ENCODE measurements around the gene LMTK2. TPM values are rescaled to one million over a fixed set of nuclear protein-coding genes. Genes with fewer than 3 reads are reported as not detected.
A peak's percentile ranks its signal among the peaks of the same experiment; 100 is the strongest.

Gene LMTK2
- total RNA-seq, 1 donor = 11.2 TPM

DNA sequence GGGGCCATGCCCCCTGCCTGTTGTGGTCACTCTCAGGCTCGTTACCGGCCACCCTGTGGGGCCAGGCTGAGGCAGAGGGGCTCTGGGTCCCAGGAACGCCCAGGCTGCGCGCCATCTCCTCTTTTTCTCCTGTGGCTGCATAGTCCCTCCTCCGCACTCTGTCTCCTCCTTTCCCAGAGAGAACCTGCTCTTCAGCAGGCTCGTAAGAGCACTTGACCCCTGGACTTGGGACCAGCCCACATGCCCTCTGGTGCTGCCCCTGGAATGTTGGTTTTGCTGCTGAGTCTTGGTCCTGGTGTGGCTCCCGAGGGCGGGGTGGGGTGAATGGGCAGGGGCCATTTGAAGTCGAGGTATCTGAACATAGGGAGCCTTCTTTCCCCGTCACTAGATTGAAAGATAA is 98.0 kb downstream of the LMTK2 start:
- no peak overlapping the region for H3K4me3 ChIP-seq (ENCODE audit: low read depth, low read length)
- TF ChIP-seq CTCF (IDR thresholded peaks at IDR 0.05; ENCODE audit: insufficient read depth, low read depth, low read length) = no peak
- DNase-seq (ENCODE audit: low read depth) = no peak

GRCh38 chr7:98205162-98205845 is 98.6 kb downstream of the LMTK2 start:
- no peak overlapping the region for H3K4me3 ChIP-seq (ENCODE audit: low read depth, low read length)
- TF ChIP-seq CTCF (IDR thresholded peaks at IDR 0.05; ENCODE audit: insufficient read depth, low read depth, low read length) = no peak
- DNase-seq (ENCODE audit: low read depth) = no peak

DNA sequence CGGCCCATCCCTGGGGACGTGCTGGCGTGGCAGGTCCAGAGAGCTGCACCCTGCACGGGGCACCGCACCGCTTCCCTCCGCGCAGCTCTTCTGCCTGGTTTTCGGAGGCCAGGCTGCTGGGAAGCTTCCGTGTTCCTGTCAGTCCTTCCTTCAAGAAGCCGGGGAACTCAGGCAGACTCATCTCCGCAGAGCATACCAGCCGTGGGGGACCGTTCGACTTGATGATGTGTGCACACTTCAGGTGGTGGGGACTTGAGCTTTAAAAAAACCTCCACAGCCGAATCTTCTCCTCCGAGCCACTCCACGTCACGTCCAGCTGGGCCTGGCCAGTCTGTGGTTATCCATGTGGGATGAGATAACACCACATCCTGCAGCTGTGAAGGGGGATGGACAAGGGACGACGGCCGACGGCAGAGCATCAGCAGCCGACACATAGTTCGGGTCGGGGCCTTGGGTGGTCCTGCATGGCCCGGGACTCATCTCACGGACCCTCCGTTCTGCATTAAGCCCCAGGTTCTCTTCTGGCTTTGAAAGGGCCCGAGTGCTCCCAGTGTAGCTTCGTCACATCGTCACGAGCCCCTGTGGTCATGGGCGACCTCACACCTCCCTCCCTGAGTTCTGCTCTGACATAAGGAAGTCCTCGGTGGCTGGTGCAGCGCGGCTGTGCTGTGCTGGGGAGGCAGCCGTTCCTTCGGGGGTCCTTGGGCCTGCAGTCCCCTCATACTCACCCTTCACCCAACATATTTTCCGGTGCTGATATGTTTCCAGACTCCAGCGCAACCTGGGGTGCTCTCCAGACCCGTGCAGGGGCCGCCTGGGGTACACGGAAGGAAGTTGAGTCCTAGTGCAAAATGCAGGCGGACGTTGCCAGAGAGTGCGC is 100.0 kb downstream of the LMTK2 start:
- H3K4me3 ChIP-seq (ENCODE audit: low read depth, low read length) = no peak overlapping the region
- TF ChIP-seq CTCF (IDR thresholded peaks at IDR 0.05; ENCODE audit: insufficient read depth, low read depth, low read length) = no peak
- DNase-seq (ENCODE audit: low read depth) = no peak

GRCh38 chr7:98209166-98209920 is 102.7 kb downstream of the LMTK2 start:
- DNase-seq (ENCODE audit: low read depth) = no peak
- H3K4me3 ChIP-seq (ENCODE audit: low read depth, low read length) = no peak overlapping the region
- no peak for TF ChIP-seq CTCF (IDR thresholded peaks at IDR 0.05; ENCODE audit: insufficient read depth, low read depth, low read length)

GRCh38 chr7:98210513-98211220 is 104.0 kb downstream of the LMTK2 start:
- TF ChIP-seq CTCF (IDR thresholded peaks at IDR 0.05; ENCODE audit: insufficient read depth, low read depth, low read length) = no peak
- peak; percentile 30 for DNase-seq (ENCODE audit: low read depth)
- peak overlapping the region; percentile 52 for H3K4me3 ChIP-seq (ENCODE audit: low read depth, low read length)

GRCh38 chr7:98211221-98211675 is 104.6 kb downstream of the LMTK2 start, which contains the start of gene BHLHA15:
TSS of gene BHLHA15 (plus strand) at chr7:98211439. CDS start at chr7:98212310, 871 bp downstream.
- DNase-seq (ENCODE audit: low read depth) = no peak
- peak within 1 kb of the TSS; percentile 52 for H3K4me3 ChIP-seq (ENCODE audit: low read depth, low read length)
- no peak for TF ChIP-seq CTCF (IDR thresholded peaks at IDR 0.05; ENCODE audit: insufficient read depth, low read depth, low read length)
